ENCODE data around the gene RANBP10. TPM values are rescaled to one million over a fixed set of nuclear protein-coding genes. Genes with fewer than 3 reads are reported as not detected.

Gene RANBP10
- total and polyA plus RNA-seq, 10 of the 15 experiments (the other 5 are each of a cell fraction or from before 2014, with no cell fraction given): 1.2 to 20.4 (median 10.8) TPM

DNA sequence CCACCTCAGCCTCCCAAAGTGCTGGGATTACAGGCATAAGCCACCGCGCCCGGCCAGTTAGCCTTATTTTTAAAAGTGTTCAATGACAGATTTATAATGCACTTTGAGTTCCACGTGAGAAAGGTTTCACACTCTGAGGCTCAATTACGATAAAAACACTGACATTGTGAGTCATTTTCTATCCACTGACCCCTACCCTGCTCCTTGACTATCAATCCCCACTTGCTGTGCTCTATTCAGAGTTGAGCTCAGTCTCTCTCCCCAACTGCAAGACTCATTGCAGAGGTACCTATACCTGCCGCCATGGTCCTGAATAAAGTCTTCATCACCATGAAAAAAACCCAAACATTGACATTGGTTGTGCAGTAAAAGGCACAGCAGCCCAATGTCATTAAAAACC is 95.8 kb downstream of the RANBP10 start:
- CTCF ChIA-PET: interaction anchor here (1.1 kb wide), 1 partner anchor 8 kb away, joined by 3 read pairs; the partner anchor contains the start of gene GFOD2
- H3K27ac ChIP-seq (ENCODE audit: control insufficient read depth, insufficient read depth): no peak overlapping the region
- H4K20me1 ChIP-seq (ENCODE audit: control insufficient read depth, insufficient read depth): no peaks in the 10 kb centered on the region
- peaks cover 0 to 5% of the 10 kb centered on the region in 2 experiments; a peak in 1 of 4 replicates for H3K36me3 ChIP-seq (ENCODE audit: control insufficient read depth in 2 of 2, insufficient read depth in 2 of 2, low read length in 1 of 2)
- H3K9ac ChIP-seq (ENCODE audit: control insufficient read depth, insufficient read depth, low read length): no peak overlapping the region
- no peak for ATAC-seq
- BruUV-seq (replicated peaks): no TSS peak
- SMC1A ChIA-PET (ENCODE audit: uncharacterized antibody, unreplicated experiment): interaction anchor here (1.4 kb wide), 1 partner anchor 9 kb away, joined by 4 read pairs; the partner anchor contains the start of gene GFOD2
- no peak overlapping the region for H2AFZ ChIP-seq (ENCODE audit: control insufficient read depth, low read depth, low read length)
- no peak overlapping the region for H3K4me2 ChIP-seq (ENCODE audit: control insufficient read depth, insufficient read depth)
- no peaks in the 10 kb centered on the region for H3K9me3 ChIP-seq (replicated peaks; ENCODE audit: control insufficient read depth, insufficient read depth, low read length)
- RAD21 ChIA-PET (ENCODE audit: unreplicated experiment): no interaction called here
- no peak for FAIRE-seq
- no peak for DNase-seq (ENCODE audit: low read depth, low spot score)
- in situ Hi-C loops (cut with MboI) (no loop called here), intact Hi-C loops (cut with micrococcal nuclease; ENCODE audit: unreplicated experiment) (loop anchor here (1.0 kb wide), 1 partner anchor 23 kb away; no protein-coding TSS in a partner anchor)
- TF ChIP-seq NR2F1 (conservative IDR thresholded peaks at IDR 0.05) (no peak), YY1 (IDR thresholded peaks at IDR 0.05; ENCODE audit: low read depth, low read length) (no peak), SREBF1 (IDR thresholded peaks at IDR 0.05; ENCODE audit: low read length) (no peak), FOXK2 (IDR thresholded peaks at IDR 0.05) (no peak), STAT1 (conservative IDR thresholded peaks at IDR 0.05) (no peak), ZNF217 (IDR thresholded peaks at IDR 0.05) (no peak), MEF2B (IDR thresholded peaks at IDR 0.05; ENCODE audit: partially characterized antibody, poor library complexity, severe bottlenecking) (no peak), RAD51 (IDR thresholded peaks at IDR 0.05) (no peak), IKZF1 (conservative IDR thresholded peaks at IDR 0.05) (no peak)
- TF ChIP-seq, protein P1, sequence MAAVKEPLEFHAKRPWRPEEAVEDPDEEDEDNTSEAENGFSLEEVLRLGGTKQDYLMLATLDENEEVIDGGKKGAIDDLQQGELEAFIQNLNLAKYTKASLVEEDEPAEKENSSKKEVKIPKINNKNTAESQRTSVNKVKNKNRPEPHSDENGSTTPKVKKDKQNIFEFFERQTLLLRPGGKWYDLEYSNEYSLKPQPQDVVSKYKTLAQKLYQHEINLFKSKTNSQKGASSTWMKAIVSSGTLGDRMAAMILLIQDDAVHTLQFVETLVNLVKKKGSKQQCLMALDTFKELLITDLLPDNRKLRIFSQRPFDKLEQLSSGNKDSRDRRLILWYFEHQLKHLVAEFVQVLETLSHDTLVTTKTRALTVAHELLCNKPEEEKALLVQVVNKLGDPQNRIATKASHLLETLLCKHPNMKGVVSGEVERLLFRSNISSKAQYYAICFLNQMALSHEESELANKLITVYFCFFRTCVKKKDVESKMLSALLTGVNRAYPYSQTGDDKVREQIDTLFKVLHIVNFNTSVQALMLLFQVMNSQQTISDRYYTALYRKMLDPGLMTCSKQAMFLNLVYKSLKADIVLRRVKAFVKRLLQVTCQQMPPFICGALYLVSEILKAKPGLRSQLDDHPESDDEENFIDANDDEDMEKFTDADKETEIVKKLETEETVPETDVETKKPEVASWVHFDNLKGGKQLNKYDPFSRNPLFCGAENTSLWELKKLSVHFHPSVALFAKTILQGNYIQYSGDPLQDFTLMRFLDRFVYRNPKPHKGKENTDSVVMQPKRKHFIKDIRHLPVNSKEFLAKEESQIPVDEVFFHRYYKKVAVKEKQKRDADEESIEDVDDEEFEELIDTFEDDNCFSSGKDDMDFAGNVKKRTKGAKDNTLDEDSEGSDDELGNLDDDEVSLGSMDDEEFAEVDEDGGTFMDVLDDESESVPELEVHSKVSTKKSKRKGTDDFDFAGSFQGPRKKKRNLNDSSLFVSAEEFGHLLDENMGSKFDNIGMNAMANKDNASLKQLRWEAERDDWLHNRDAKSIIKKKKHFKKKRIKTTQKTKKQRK (IDR thresholded peaks at IDR 0.05; ENCODE audit: low read depth, low read length): no peak
- peaks cover 17% of the 10 kb centered on the region for H3K4me1 ChIP-seq (ENCODE audit: control insufficient read depth, insufficient read depth, low read length)
- H3K4me3 ChIP-seq: no peak overlapping the region
- POLR2A ChIA-PET: no interaction called here
- WGBS (ENCODE audit: insufficient coverage, insufficient replicate concordance, low lambda C conversion rate, missing lambda C conversion rate): 97% methylated on average over 6 of the region's 6 CpGs
- H3K79me2 ChIP-seq (ENCODE audit: control insufficient read depth, insufficient read depth, low read length): peaks cover 3% of the 10 kb centered on the region
- no peaks in the 10 kb centered on the region for H3K27me3 ChIP-seq (replicated peaks in 1 of 2; ENCODE audit: control insufficient read depth in 2 of 2, insufficient read depth in 2 of 2, low read length in 1 of 2)
